CD4-positive, alpha-beta T cell treated with Interleukin-4 for 1 hour (primary cell): ENCODE measurements around the gene BLOC1S6.

Experiments used
- DNase-seq, 2 donors: peaks; one replicate each; pipeline ENCODE4 v3.0.0-alpha.2; 2020 to 2022

BLOC1S6 gene

GRCh38 chr15:45588219-45588875, 1.2 kb downstream of the BLOC1S6 start:
- DNase-seq, result no peak

- no peak for DNase-seq
These were observed 2.1 kb downstream of the BLOC1S6 start for GRCh38 chr15:45589256-45589655.

DNA sequence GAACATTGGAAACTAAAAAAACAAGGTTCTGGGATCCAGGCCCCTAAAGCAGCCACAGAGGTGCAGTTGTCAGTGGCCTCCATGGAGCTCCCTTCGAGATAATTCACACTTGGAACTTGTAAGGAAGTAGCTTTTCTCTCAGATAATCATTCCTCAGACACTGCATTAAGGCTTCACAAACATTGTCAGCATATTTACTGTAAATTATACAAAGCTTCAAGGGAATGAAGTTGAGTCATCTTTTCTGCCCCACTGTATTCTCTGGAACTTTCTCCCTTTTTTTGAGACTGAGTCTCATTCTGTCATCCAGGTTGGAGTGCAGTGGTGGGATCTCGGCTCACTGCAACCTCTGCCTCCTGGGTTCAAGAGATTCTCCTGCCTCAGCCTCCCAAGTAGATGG, 7.1 kb downstream of the BLOC1S6 start:
- DNase-seq, result no peak

GRCh38 chr15:45594835-45595530, 7.8 kb downstream of the BLOC1S6 start:
- no peak for DNase-seq

- peak in 1 of 2 donors; percentile 30 for DNase-seq
These were observed 16.7 kb downstream of the BLOC1S6 start for GRCh38 chr15:45603881-45604280.

GRCh38 chr15:45604326-45604725, 17.1 kb downstream of the BLOC1S6 start:
- DNase-seq, result no peak

DNA sequence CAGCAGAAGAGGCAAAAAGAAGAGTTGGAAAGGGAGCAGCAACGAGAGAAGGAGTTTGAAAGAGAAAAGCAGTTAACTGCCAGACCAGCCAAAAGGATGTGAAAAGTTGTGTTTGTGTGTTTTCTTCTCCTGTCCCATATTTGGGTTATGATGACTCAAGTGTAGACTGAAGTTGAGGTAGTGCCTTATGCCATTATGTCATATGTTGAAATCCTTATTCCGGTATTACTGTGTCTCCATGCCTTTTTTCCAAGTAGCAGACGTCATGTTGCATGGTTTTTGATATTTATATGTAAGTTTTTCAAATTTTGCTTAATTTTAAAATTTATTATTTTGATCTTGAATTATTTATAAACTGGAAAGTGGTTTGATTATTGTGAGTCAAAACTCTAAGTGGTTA, 19.2 kb downstream of the BLOC1S6 start:
- no peak for DNase-seq

DNA sequence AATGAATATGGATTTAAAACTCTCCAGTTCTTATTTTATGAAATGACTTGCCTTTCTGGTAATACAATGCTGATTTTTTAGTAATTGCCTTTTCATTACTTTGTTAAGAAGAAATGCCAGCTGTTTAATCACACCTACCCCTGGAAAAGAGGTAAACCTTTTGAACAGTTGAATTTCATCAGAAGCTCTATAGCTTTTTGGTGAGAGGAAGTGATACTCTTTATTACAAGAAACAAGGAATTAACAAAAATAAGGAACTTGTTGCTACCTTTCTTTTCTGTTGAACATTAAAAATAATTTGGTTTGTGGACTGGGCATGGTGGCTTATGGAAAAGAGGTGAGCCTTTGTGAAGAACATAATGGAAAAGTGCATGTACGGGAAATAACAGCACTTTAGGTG, 19.7 kb downstream of the BLOC1S6 start:
- no peak for DNase-seq

DNA sequence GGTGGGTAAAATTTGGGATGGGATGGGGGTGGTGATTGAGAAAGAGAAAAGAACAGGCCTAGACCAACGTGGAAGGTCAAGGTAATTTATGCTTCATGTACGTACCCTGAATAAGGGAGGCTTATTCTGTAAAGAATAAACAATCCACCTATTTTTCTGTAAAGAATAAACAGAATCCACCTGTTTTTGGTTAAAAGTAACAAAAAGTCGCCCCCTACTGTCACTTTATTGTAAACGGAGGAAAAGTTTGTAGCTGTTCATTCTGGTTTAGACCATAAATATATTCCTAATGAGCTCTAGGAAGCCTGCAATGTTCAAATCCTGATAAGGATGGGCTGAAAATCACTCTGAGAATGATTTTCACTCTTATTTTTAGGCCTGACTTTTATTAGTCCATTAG, 24.1 kb downstream of the BLOC1S6 start:
- peak in 1 of 2 donors; percentile 43 for DNase-seq

- DNase-seq, result no peak
These were observed 25.7 kb downstream of the BLOC1S6 start for GRCh38 chr15:45612790-45613415.

- DNase-seq, result no peak
These were observed 29.7 kb downstream of the BLOC1S6 start for GRCh38 chr15:45616901-45617323.

GRCh38 chr15:45618813-45619212, 31.6 kb downstream of the BLOC1S6 start:
- no peak for DNase-seq

DNA sequence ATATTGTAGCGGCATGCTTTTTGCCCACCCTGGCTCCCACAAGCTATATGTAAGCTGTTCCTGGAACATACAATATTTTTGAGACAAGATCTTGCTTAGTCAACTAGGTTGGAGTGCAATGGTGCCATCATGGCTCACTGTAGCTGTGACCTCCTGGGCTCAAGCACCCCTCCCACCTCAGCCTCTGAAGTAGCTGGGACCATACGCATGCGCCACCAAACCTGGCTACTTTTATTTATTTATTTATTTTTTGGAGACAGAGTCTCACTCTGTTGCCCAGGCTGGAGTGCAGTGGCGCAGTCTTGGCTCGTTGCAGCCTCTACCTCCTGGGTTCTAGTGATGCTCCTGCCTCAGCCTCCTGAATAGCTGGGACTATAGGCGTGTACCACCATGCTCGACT, 41.0 kb downstream of the BLOC1S6 start:
- DNase-seq, result no peak

DNA sequence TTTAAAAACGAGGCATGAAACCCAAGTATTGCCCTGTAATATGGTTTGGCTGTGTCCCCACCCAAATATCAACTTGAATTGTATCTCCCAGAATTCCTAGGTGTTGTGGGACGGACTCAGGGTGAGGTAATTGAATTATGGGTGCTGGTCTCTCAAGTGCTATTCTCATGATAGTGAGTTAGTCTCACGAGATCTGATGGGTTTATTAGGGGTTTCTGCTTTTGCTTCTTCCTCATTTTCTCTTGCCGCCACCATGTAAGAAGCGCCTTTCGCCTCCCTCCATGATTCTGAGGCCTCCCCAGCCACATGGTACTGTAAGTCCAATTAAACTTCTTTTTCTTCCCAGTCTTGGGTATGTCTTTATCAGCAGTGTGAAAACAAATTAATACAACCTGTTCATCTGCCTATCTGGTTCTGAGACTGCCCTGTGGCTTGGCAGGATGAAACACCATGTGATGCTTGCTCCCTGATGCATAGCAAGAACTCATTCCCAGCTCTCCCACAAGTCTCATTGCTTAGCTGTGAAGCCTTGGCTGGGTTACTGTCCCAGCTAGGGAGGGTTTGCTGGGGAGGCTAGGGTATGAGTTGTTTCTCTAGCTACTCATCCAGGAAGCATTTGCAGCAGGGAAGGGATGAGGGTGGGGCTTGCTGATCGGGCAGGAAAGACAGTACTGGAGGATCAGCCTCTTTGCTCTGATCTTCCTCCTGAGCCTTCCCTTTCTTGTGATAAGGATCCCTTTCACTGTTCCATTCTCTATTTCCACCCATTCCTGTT, 43.9 kb downstream of the BLOC1S6 start:
- no peak for DNase-seq

GRCh38 chr15:45631776-45632175, 44.6 kb downstream of the BLOC1S6 start:
- DNase-seq, result no peak

DNA sequence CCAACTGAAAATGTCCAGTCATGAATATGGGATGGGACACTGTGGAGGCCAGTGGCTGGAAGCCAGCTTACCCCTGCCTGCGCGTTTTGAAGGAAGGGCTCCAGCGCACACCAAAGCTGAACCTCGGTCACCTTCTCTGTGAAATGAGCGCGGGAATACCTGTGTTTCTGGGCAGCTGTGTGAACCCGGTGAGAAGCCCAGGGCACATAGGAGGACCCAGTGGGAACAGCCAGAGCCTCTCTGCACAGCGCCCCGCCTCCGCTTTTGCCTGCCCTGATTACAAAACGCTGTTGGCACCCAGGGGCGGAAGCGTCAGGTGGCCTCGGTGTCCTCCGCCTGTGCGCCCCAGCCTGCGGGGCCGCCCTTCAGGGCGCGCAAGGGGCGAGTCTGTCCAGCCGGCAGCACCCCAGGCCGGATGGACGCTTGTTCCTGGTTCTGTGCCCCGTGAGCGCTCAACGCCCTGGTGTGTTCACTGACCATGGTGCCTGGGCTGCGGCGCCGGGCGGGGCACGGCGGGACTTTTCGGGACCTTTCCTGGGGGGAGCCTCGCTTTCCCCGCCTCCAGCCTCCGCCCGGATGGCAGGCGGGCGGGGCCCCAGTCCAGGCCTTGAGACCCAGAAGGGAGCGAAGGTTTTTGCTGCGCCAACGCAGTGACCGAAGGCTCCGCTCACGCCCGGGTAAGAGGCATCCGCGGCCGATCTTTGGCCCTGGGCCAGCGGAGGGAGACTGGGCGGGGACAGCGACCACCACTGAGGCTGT, 47.4 kb downstream of the BLOC1S6 start, which contains the start of gene SQOR:
SQOR (plus strand) TSS at position 598 of the 759 bp plus-strand sequence. CDS start 23,895 bp downstream, outside the sequence.
- peak; percentile 68 to 69 for DNase-seq

DNA sequence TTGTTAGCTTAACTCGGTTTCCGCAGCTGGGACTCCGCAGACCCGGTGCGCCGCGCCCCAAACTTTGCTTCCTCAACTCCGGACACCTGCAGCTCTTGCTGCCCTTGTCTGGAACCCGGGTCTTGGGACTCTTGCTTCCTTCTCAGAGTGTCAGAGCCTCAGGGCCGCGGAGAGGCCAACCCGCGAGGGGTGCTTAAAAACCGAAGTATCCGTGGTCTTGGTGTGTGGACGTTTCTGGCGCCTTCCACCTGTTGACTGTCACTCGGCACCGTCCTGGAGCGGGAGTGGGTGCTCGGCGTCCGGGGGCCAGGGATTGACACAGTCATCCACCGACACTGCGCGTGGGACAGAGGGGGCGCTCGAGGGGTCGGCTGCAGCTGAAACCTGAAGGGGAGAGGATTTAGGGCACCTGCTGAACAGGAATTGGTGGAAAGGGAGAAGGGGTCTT, 48.0 kb downstream of the BLOC1S6 start:
- DNase-seq, result peak; percentile 61 to 62

GRCh38 chr15:45635763-45636292, 48.6 kb downstream of the BLOC1S6 start:
- no peak for DNase-seq

DNA sequence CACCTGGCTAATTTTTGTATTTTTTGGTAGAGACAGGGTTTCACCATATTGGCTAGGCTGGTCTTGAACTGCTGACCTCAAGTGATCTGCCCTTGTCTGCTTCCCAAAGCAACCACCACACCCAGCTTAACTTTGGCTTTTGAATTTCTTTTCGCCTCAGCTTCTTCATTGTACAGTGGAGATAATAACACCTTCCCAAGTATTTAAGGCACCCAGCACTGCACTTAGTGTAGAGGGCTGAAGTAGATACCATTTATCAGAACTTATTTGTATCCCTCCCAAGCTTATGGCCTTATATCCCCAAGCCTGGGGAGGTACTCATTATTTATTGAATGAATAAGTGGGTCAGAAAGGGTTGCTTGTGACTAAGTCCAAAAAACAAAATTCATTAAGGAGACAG, 50.0 kb downstream of the BLOC1S6 start:
- DNase-seq, result no peak

- DNase-seq, result peak; percentile 59 to 83
These were observed 50.4 kb downstream of the BLOC1S6 start for GRCh38 chr15:45637552-45638033.

DNA sequence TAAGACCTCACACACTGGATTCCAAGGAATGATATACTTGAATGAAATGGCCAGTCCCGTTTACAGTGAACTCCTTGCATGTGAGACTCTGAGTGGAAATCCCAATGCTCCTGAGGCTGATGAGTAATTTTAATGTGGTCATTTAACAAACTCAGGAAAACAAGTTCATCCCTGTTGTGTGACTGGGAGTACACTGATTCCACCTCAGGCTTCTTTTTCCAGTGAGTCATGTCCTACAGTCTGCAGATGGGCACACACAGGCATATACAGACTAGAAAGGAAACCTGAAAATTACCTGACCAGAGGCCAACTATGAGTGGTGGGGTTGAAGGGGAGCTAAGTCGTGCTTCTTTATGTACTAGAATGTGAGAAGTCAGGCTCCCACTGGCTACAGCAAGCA, 53.4 kb downstream of the BLOC1S6 start:
- DNase-seq, result no peak

DNA sequence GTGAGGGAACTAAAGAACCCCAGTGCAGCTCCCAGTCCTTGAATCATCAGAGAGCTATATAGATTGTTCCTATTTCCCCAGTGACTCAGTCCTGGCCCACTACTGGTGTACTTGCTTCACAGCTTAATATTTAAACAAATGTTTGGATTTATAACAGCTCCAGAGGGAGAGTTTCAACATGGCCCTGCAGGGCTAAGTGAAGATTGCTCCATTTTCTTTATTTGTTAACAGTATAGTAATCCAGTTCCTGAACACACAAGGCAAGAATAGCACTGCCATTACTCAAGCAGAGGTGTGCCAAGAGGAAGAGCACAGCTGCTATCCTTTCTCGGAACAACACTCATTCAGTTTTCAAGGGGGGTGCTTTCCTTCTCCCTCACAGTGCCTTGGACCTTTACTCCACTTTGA, 54.2 kb downstream of the BLOC1S6 start:
- DNase-seq, result peak in 1 of 2 donors; percentile 29
